Osteoblast (primary cell): ENCODE data around the gene POP4. TPM values are rescaled to one million over a fixed set of nuclear protein-coding genes. Genes with fewer than 3 reads are reported as not detected.

ENCODE experiments used
- DNase-seq: peaks from one replicate; pipeline ENCODE4 v3.0.0; 2011; ENCODE audit warnings: low spot score, mixed read lengths; ENCODE audit not compliant: insufficient read length; ENCODE audit errors: missing footprints
- H2AFZ ChIP-seq: 2 replicates; pipeline ENCODE4 v1.6.0; 2011; ENCODE audit warnings: mild to moderate bottlenecking, low read length
- H3K27ac ChIP-seq: 2 replicates; pipeline ENCODE4 v1.5.1; 2011; ENCODE audit warnings: mild to moderate bottlenecking, low read depth, low read length, moderate library complexity
- H3K27me3 ChIP-seq: 2 replicates; pipeline ENCODE4 v1.6.0; 2012; ENCODE audit warnings: mild to moderate bottlenecking, control low read depth, inconsistent platforms, low read length, moderate library complexity; ENCODE audit not compliant: insufficient read depth
- H3K36me3 ChIP-seq: 2 replicates; pipeline ENCODE4 v1.5.1; 2011; ENCODE audit warnings: mild to moderate bottlenecking, low read length, control low read depth, moderate library complexity; ENCODE audit not compliant: insufficient read depth
- H3K4me1 ChIP-seq: 2 replicates; pipeline ENCODE4 v1.5.1; 2011; ENCODE audit warnings: mild to moderate bottlenecking, low read length, control low read depth, moderate library complexity; ENCODE audit not compliant: insufficient read depth
- H3K4me2 ChIP-seq: 2 replicates; pipeline ENCODE4 v1.6.0; 2011; ENCODE audit warnings: mild to moderate bottlenecking, low read length; ENCODE audit not compliant: insufficient read depth
- H3K4me3 ChIP-seq: fragments of 200-600 bp; sonication (generic); 3 replicates; pipeline ENCODE4 v1.5.1; 2012; ENCODE audit warnings: mild to moderate bottlenecking, low read length, inconsistent platforms; ENCODE audit not compliant: insufficient read depth
- H3K79me2 ChIP-seq: 2 replicates; pipeline ENCODE4 v1.6.0; 2012; ENCODE audit warnings: mild to moderate bottlenecking, low read length, control low read depth, inconsistent platforms; ENCODE audit not compliant: insufficient read depth
- H3K9me3 ChIP-seq: 2 replicates; pipeline ENCODE4 v1.5.1; 2011; ENCODE audit warnings: low read depth, low read length, control low read depth
- H4K20me1 ChIP-seq: 2 replicates; pipeline ENCODE4 v1.6.0; 2012; ENCODE audit warnings: mild to moderate bottlenecking, low read length, control low read depth; ENCODE audit not compliant: insufficient read depth
- total RNA-seq: library from RNA; depleted of rRNA; stranded (reverse); fragments of >200 nt; gene quantifications from 2 replicates; pipeline ENCODE4 v1.2.3, GENCODE V29; 2012
- TF ChIP-seq, protein P1 (sequence below): IDR thresholded peaks from 2 replicates; pipeline ENCODE4 v1.5.1; 2011; ENCODE audit warnings: mild to moderate bottlenecking, low read depth, low read length, moderate library complexity; ENCODE audit errors: extremely low read depth

The POP4 gene
- total RNA-seq, 1 donor: 59.4 TPM

- H3K4me3 ChIP-seq: no peak overlapping the region
- DNase-seq: no peak
Observed at GRCh38 chr19:29596885-29597525, 9.1 kb upstream of the POP4 start.

GRCh38 chr19:29598036-29598435 lies 8.0 kb upstream of the POP4 start:
- H3K36me3 ChIP-seq: no peaks in the 10 kb centered on the region
- no peaks in the 10 kb centered on the region for H3K79me2 ChIP-seq
- TF ChIP-seq, protein P1, sequence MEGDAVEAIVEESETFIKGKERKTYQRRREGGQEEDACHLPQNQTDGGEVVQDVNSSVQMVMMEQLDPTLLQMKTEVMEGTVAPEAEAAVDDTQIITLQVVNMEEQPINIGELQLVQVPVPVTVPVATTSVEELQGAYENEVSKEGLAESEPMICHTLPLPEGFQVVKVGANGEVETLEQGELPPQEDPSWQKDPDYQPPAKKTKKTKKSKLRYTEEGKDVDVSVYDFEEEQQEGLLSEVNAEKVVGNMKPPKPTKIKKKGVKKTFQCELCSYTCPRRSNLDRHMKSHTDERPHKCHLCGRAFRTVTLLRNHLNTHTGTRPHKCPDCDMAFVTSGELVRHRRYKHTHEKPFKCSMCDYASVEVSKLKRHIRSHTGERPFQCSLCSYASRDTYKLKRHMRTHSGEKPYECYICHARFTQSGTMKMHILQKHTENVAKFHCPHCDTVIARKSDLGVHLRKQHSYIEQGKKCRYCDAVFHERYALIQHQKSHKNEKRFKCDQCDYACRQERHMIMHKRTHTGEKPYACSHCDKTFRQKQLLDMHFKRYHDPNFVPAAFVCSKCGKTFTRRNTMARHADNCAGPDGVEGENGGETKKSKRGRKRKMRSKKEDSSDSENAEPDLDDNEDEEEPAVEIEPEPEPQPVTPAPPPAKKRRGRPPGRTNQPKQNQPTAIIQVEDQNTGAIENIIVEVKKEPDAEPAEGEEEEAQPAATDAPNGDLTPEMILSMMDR: no peak
- no peak overlapping the region for H3K4me3 ChIP-seq
- H2AFZ ChIP-seq: no peak overlapping the region
- DNase-seq: no peak
- no peaks in the 10 kb centered on the region for H3K4me1 ChIP-seq
- H3K27ac ChIP-seq: no peak overlapping the region
- no peaks in the 10 kb centered on the region for H3K9me3 ChIP-seq
- peaks cover 24% of the 10 kb centered on the region for H3K27me3 ChIP-seq
- H3K4me2 ChIP-seq: no peak overlapping the region
- H4K20me1 ChIP-seq: no peaks in the 10 kb centered on the region

More at GRCh38 chr19:29596885-29597525, 9.1 kb upstream of the POP4 start:
- Histone ChIP-seq H3K27me3 (peaks cover 24% of the 10 kb centered on the region), H3K79me2 (no peaks in the 10 kb centered on the region), H4K20me1 (no peaks in the 10 kb centered on the region), H3K27ac (no peak overlapping the region), H3K4me2 (no peak overlapping the region), H3K9me3 (no peaks in the 10 kb centered on the region), H3K4me1 (no peaks in the 10 kb centered on the region), H3K36me3 (no peaks in the 10 kb centered on the region), H2AFZ (no peak overlapping the region)
- TF ChIP-seq, protein P1: peak; percentile 46

DNA sequence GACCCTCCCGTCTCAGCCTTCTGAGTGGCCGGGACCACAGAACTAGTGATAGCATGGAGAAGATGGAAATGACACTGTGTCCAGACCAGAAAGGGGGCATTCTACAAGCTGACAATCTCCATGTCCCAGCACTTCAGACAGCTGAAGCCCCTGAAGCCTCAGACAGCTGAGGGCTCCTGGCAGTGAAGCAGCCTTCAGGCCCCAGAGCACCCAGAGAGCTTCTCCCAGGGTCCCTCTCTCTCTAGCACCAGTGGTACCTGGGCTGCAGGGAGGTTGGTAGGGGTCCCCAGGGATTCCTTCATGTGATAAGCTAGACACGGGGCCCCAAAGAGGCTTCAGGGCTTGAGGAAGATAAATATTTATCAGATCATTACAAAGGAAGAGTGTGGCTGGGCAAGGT lies 7.6 kb upstream of the POP4 start:
- Histone ChIP-seq H3K9me3 (no peaks in the 10 kb centered on the region), H3K79me2 (no peaks in the 10 kb centered on the region), H3K4me3 (no peak overlapping the region), H3K4me1 (no peaks in the 10 kb centered on the region), H3K27ac (no peak overlapping the region), H3K36me3 (no peaks in the 10 kb centered on the region), H3K4me2 (no peak overlapping the region), H4K20me1 (no peaks in the 10 kb centered on the region), H2AFZ (no peak overlapping the region), H3K27me3 (peaks cover 24% of the 10 kb centered on the region)
- no peak for DNase-seq
- TF ChIP-seq, protein P1: no peak

DNA sequence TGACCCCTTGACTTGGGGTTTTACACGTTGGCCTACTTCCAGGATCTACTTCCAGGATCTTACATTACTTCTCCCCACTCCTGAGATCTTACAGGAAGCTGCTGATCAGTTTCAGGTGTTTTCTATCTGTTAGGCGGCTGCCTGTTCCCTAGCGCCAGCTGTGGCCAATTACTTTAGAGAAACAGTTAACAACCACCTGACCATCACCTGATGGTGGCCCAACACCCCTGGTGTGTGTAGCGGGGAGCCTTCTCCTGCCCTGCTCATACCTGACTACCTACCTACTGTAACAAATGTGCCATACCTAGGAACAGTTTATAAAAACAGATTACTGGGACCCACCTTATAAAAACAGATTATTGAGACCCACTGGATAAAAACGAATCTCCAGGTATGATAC lies 2.8 kb upstream of the POP4 start:
- Histone ChIP-seq H2AFZ (no peak overlapping the region), H3K4me2 (no peak overlapping the region), H3K79me2 (peaks cover 20% of the 10 kb centered on the region), H3K36me3 (no peaks in the 10 kb centered on the region), H4K20me1 (no peaks in the 10 kb centered on the region), H3K9me3 (no peaks in the 10 kb centered on the region), H3K27ac (no peak overlapping the region), H3K4me3 (no peak overlapping the region), H3K27me3 (peaks cover 11% of the 10 kb centered on the region), H3K4me1 (peaks cover 12% of the 10 kb centered on the region)
- no peak for DNase-seq
- TF ChIP-seq, protein P1: no peak
